SK-N-SH (cell line): ENCODE results near the gene SPDYA. TPM values are rescaled to one million over a fixed set of nuclear protein-coding genes. Genes with fewer than 3 reads are reported as not detected.
A peak's percentile ranks its signal among the peaks of the same experiment; 100 is the strongest.

Experiments used
- CTCF ChIA-PET: fragments of 300-600, 350-600 bp; formaldehyde crosslinking; extraction: SDS; loops from one replicate; lab custom pipeline; 2021; lab: Yijun Ruan, JAX
- POLR2A ChIA-PET: fragments of 350-600 bp; sonication (Branson Sonifier 250); formaldehyde crosslinking; extraction: SDS; loops from one replicate; lab custom pipeline; 2020; ENCODE audit warnings: antibody characterized with exemption, inconsistent platforms; lab: Yijun Ruan, JAX
- DNase-seq: peaks from one replicate; pipeline ENCODE4 v3.0.0; 2012
- H2AFZ ChIP-seq: fragments of 200-600 bp; sonication (generic); 2 replicates; pipeline ENCODE4 v1.8.1; 2016; ENCODE audit warnings: antibody characterized with exemption, mild to moderate bottlenecking, low read depth
- H3F3A ChIP-seq: fragments of 200-600 bp; sonication (generic); replicated peaks from 2 replicates; pipeline ENCODE3; 2016; ENCODE audit warnings: antibody characterized with exemption, mild to moderate bottlenecking; ENCODE audit not compliant: insufficient read depth
- H3K27ac ChIP-seq, 2 experiments: fragments of 200-500 bp in 1 of 2; fragments of 200-600 bp in 1 of 2; sonication (Bioruptor generic) in 1 of 2; sonication (generic), shearing (Covaris generic) in 1 of 2; 2 replicates each; pipeline versions ENCODE4 v1.5.1 to v1.6.1; 2014 to 2016; ENCODE audit warnings: low read depth in 2 of 2, inconsistent platforms in 1 of 2, low read length in 1 of 2, mild to moderate bottlenecking in 1 of 2, mixed read lengths in 1 of 2
- H3K27me3 ChIP-seq: fragments of 200-600 bp; sonication (generic), shearing (Covaris generic); 2 replicates; pipeline ENCODE4 v1.6.1; 2016; ENCODE audit warnings: mixed run types; ENCODE audit not compliant: insufficient read depth
- H3K36me3 ChIP-seq, 2 experiments: fragments of 200-500 bp in 1 of 2; fragments of 200-600 bp in 1 of 2; sonication (Bioruptor generic) in 1 of 2; sonication (generic) in 1 of 2; replicated peaks in 1 of 2; 2 replicates each; pipeline versions ENCODE3 to v1.5.1; 2014 to 2016; ENCODE audit warnings: low read length in 1 of 2, mild to moderate bottlenecking in 1 of 2; ENCODE audit not compliant: insufficient read depth in 2 of 2, control insufficient read depth in 1 of 2
- H3K4me1 ChIP-seq, 2 experiments: fragments of 200-500 bp in 1 of 2; fragments of 200-600 bp in 1 of 2; sonication (Bioruptor generic) in 1 of 2; sonication (generic), shearing (Covaris generic) in 1 of 2; 2 replicates each; pipeline versions ENCODE4 v1.5.1 to v1.6.1; 2014 to 2016; ENCODE audit warnings: low read depth in 1 of 2, low read length in 1 of 2, mixed run types in 1 of 2; ENCODE audit not compliant: insufficient read depth in 2 of 2, control insufficient read depth in 1 of 2
- H3K4me2 ChIP-seq: fragments of 200-600 bp; sonication (generic), shearing (Covaris generic); 2 replicates; pipeline ENCODE4 v1.6.1; 2017; ENCODE audit warnings: mixed run types
- H3K4me3 ChIP-seq, 2 experiments: fragments of 200-500 bp in 1 of 2; fragments of 200-600 bp in 1 of 2; sonication (Bioruptor generic) in 1 of 2; sonication (generic), shearing (Covaris generic) in 1 of 2; 2 replicates each; pipeline versions ENCODE4 v1.5.1 to v1.8.1; 2014 to 2016; ENCODE audit warnings: low read depth in 2 of 2, inconsistent platforms in 1 of 2, low read length in 1 of 2, mild to moderate bottlenecking in 1 of 2, mixed read lengths in 1 of 2, moderate library complexity in 1 of 2
- H3K79me2 ChIP-seq: fragments of 200-600 bp; sonication (generic); 2 replicates; pipeline ENCODE4 v1.8.1; 2017; ENCODE audit warnings: mild to moderate bottlenecking; ENCODE audit not compliant: insufficient read depth
- H3K9ac ChIP-seq: fragments of 200-600 bp; sonication (generic); 2 replicates; pipeline ENCODE4 v1.6.1; 2017; ENCODE audit warnings: mixed run types
- H3K9me2 ChIP-seq: fragments of 200-600 bp; sonication (generic); 2 replicates; pipeline ENCODE4 v1.6.1; 2017; ENCODE audit warnings: mixed run types
- H3K9me3 ChIP-seq: fragments of 200-600 bp; sonication (generic); 2 replicates; pipeline ENCODE4 v1.6.1; 2017; ENCODE audit warnings: mixed run types, mild to moderate bottlenecking, moderate library complexity
- H4K20me1 ChIP-seq: fragments of 200-600 bp; sonication (generic); 2 replicates; pipeline ENCODE4 v1.6.1; 2017; ENCODE audit warnings: mild to moderate bottlenecking, mixed run types; ENCODE audit not compliant: insufficient read depth
- CHD2 ChIP-seq: fragments of 150-350 bp; IDR thresholded peaks from 2 replicates; pipeline ENCODE4 v1.6.1; 2018; ENCODE audit warnings: low read length; ENCODE audit not compliant: partially characterized antibody
- CTCF ChIP-seq: fragments of 200-600 bp; sonication (generic); IDR thresholded peaks from 2 replicates; pipeline ENCODE4 v1.6.1; 2017; ENCODE audit warnings: antibody characterized with exemption, mild to moderate bottlenecking, moderate library complexity
- ELF1 ChIP-seq: IDR thresholded peaks from 2 replicates; pipeline ENCODE4 v1.4.0; 2012
- EP300 ChIP-seq, 2 experiments: IDR thresholded peaks; 2 replicates each; pipeline versions ENCODE4 v1.4.0 to v1.6.1; 2012; ENCODE audit warnings: borderline replicate concordance in 1 of 2, low read depth in 1 of 2, low read length in 1 of 2
- EZH2phosphoT487 ChIP-seq: fragments of 200-600 bp; sonication (generic); IDR thresholded peaks from 2 replicates; pipeline ENCODE4 v1.6.1; 2017; ENCODE audit warnings: low read depth, mixed run types, mild to moderate bottlenecking, antibody characterized with exemption, moderate library complexity, borderline replicate concordance
- FOSL2 ChIP-seq: IDR thresholded peaks from 2 replicates; pipeline ENCODE4 v1.4.0; 2012; ENCODE audit warnings: low read depth, mild to moderate bottlenecking, moderate library complexity, borderline replicate concordance
- FOXM1 ChIP-seq: IDR thresholded peaks from 2 replicates; pipeline ENCODE4 v1.4.0; 2012; ENCODE audit warnings: low read depth, mild to moderate bottlenecking
- GABPA ChIP-seq: IDR thresholded peaks from 2 replicates; pipeline ENCODE4 v1.4.0; 2012; ENCODE audit warnings: low read depth, mild to moderate bottlenecking
- IRF3 ChIP-seq: fragments of 150-350 bp; IDR thresholded peaks from 2 replicates; pipeline ENCODE4 v1.6.1; 2016; ENCODE audit warnings: mild to moderate bottlenecking, low read depth, low read length
- JUND ChIP-seq: IDR thresholded peaks from 2 replicates; pipeline ENCODE4 v1.4.0; 2012
- MAX ChIP-seq: IDR thresholded peaks from 2 replicates; pipeline ENCODE4 v1.4.0; 2012; ENCODE audit warnings: low read depth
- MEF2A ChIP-seq: IDR thresholded peaks from 2 replicates; pipeline ENCODE4 v1.4.0; 2012; ENCODE audit warnings: low read depth, borderline replicate concordance
- MXI1 ChIP-seq: IDR thresholded peaks from 2 replicates; pipeline ENCODE4 v1.6.1; 2012; ENCODE audit warnings: mild to moderate bottlenecking, low read depth, low read length, improper control_type of control experiment
- NFIC ChIP-seq: IDR thresholded peaks from 2 replicates; pipeline ENCODE4 v1.4.0; 2012; ENCODE audit warnings: borderline replicate concordance
- POLR2AphosphoS5 ChIP-seq: IDR thresholded peaks from 2 replicates; pipeline ENCODE4 v1.6.1; 2012; ENCODE audit warnings: low read depth, low read length
- RAD21 ChIP-seq: IDR thresholded peaks from 2 replicates; pipeline ENCODE4 v1.6.1; 2012; ENCODE audit warnings: mild to moderate bottlenecking, low read length
- RCOR1 ChIP-seq: fragments of 150-350 bp; IDR thresholded peaks from 2 replicates; pipeline ENCODE4 v1.6.1; 2017; ENCODE audit warnings: antibody characterized with exemption, low read length
- REST ChIP-seq: IDR thresholded peaks from 2 replicates; pipeline ENCODE4 v1.6.1; 2012; ENCODE audit warnings: mild to moderate bottlenecking, low read depth, low read length, moderate library complexity
- RFX5 ChIP-seq: IDR thresholded peaks from 2 replicates; pipeline ENCODE4 v1.6.1; 2012; ENCODE audit warnings: mild to moderate bottlenecking, improper control_type of control experiment, low read length
- RXRA ChIP-seq: IDR thresholded peaks from 2 replicates; pipeline ENCODE4 v1.4.0; 2012; ENCODE audit warnings: low read depth, mild to moderate bottlenecking, borderline replicate concordance
- SIN3A ChIP-seq: IDR thresholded peaks from 2 replicates; pipeline ENCODE4 v1.6.1; 2012; ENCODE audit warnings: low read depth, mild to moderate bottlenecking, low read length, moderate library complexity, borderline replicate concordance
- TAF1 ChIP-seq: IDR thresholded peaks from 2 replicates; pipeline ENCODE4 v1.6.1; 2012; ENCODE audit warnings: low read depth, mild to moderate bottlenecking, low read length, moderate library complexity, borderline replicate concordance
- TCF12 ChIP-seq: IDR thresholded peaks from 2 replicates; pipeline ENCODE4 v1.4.0; 2012
- USF2 ChIP-seq: fragments of 150-350 bp; IDR thresholded peaks from 2 replicates; pipeline ENCODE4 v1.6.1; 2017; ENCODE audit warnings: antibody characterized with exemption, low read length, low read depth, borderline replicate concordance
- YY1 ChIP-seq: IDR thresholded peaks from 2 replicates; pipeline ENCODE4 v1.4.0; 2012; ENCODE audit warnings: low read depth, mild to moderate bottlenecking
- WGBS: methylation state at CpG from one replicate; pipeline ENCODE4 v1.1.6; 2017; ENCODE audit warnings: low lambda C conversion rate; 5-methylcytosine and 5-hydroxymethylcytosine counted together
- polyA plus RNA-seq, 3 experiments: library from polyadenylated mRNA; depleted of rRNA; stranded (reverse); fragments of >200 nt; gene quantifications; 2 replicates each; pipeline ENCODE4 v1.2.3, GENCODE V29; 2012

Gene SPDYA
- polyA plus RNA-seq, 1 of the 3 experiments (the other 2 are of a cell fraction) = not detected

GRCh38 chr2:28894470-28895188 lies 84.0 kb downstream of the SPDYA start, which contains the start of gene WDR43:
TSS of gene WDR43 (plus strand) at chr2:28894667. CDS start at chr2:28894699, 32 bp downstream.
- H3K4me3 ChIP-seq = peak within 1 kb of the TSS; percentile 88 to 100
- H3K9me3 ChIP-seq = no peaks in the 10 kb centered on the region
- H3K79me2 ChIP-seq = peaks cover 52% of the 10 kb centered on the region
- peaks cover 20 to 32% of the 10 kb centered on the region in 2 experiments; a peak in 3 of 4 replicates for H3K4me1 ChIP-seq
- peak; percentile 99 for DNase-seq
- H3K36me3 ChIP-seq = peaks cover 0 to 5% of the 10 kb centered on the region in 2 experiments
- H3F3A ChIP-seq = peaks cover 3% of the 10 kb centered on the region
- H4K20me1 ChIP-seq = peaks cover 46% of the 10 kb centered on the region
- H3K27me3 ChIP-seq = no peaks in the 10 kb centered on the region
- under 1% methylated on average over 25 of the region's 79 CpGs for WGBS
- peak within 1 kb of the TSS; percentile 63 to 88 for H3K27ac ChIP-seq
- POLR2A ChIA-PET = interaction anchor here (0.5 to 1.2 kb wide), 11 partner anchors 10 to 1823 kb away, joined by 3 to 13 read pairs (median 3); partner anchors contain the start of genes OST4, TRMT61B and YPEL5
- CTCF ChIA-PET = interaction anchor here (0.7 to 3.3 kb wide), 6 partner anchors 12 to 1132 kb away, joined by 3 to 13 read pairs (median 3); no protein-coding TSS in a partner anchor
- peak within 1 kb of the TSS; percentile 90 for H3K9ac ChIP-seq
- H2AFZ ChIP-seq = peak within 1 kb of the TSS; percentile 96
- no peaks in the 10 kb centered on the region for H3K9me2 ChIP-seq
- H3K4me2 ChIP-seq = peak within 1 kb of the TSS; percentile 88
- TF ChIP-seq SIN3A = peak; percentile 88; the same call in 1 of the 2 replicates
- TF ChIP-seq USF2 = no peak; the same call in 1 of the 2 replicates
- TF ChIP-seq RFX5 = peak; percentile 40; the same call in 1 of the 2 replicates
- no peak for TF ChIP-seq JUND
- no peak for TF ChIP-seq EZH2phosphoT487
- TF ChIP-seq NFIC = no peak
- no peak for TF ChIP-seq CTCF
- TF ChIP-seq MAX = peak; percentile 98
- TF ChIP-seq MEF2A = no peak
- peak; percentile 97 for TF ChIP-seq TAF1
- TF ChIP-seq FOXM1 = no peak
- TF ChIP-seq ELF1 = peak; percentile 83
- peak; percentile 95 for TF ChIP-seq YY1
- TF ChIP-seq REST = peak; percentile 21; the same call in 1 of the 2 replicates
- peak; percentile 76 for TF ChIP-seq GABPA
- TF ChIP-seq EP300 (IDR thresholded peaks at IDR 0.05; ENCODE audit: borderline replicate concordance in 1 of 2, low read depth in 1 of 2, low read length in 1 of 2) = peak in 1 of 2 experiments; percentile 67; a peak in 2 of 4 replicates
- TF ChIP-seq MXI1 = peak; percentile 100
- no peak for TF ChIP-seq IRF3
- no peak; the same call in 1 of the 2 replicates for TF ChIP-seq RAD21
- peak; percentile 88 for TF ChIP-seq CHD2
- peak; percentile 79 for TF ChIP-seq POLR2AphosphoS5
- no peak for TF ChIP-seq RXRA
- TF ChIP-seq RCOR1 = peak; percentile 45; the same call in 1 of the 2 replicates
- no peak for TF ChIP-seq FOSL2
- TF ChIP-seq TCF12 = no peak
